ENCODE data around the gene ARIH2. TPM values are rescaled to one million over a fixed set of nuclear protein-coding genes. Genes with fewer than 3 reads are reported as not detected.
"Not testable (repeated sequence)": the region's sequence is repeated elsewhere in the genome, so short reads cannot be mapped to it uniquely, and the experiment has no call there.

ARIH2 gene
- total RNA-seq, 2 donors from 2014 or later: 70.9 to 125 TPM

DNA sequence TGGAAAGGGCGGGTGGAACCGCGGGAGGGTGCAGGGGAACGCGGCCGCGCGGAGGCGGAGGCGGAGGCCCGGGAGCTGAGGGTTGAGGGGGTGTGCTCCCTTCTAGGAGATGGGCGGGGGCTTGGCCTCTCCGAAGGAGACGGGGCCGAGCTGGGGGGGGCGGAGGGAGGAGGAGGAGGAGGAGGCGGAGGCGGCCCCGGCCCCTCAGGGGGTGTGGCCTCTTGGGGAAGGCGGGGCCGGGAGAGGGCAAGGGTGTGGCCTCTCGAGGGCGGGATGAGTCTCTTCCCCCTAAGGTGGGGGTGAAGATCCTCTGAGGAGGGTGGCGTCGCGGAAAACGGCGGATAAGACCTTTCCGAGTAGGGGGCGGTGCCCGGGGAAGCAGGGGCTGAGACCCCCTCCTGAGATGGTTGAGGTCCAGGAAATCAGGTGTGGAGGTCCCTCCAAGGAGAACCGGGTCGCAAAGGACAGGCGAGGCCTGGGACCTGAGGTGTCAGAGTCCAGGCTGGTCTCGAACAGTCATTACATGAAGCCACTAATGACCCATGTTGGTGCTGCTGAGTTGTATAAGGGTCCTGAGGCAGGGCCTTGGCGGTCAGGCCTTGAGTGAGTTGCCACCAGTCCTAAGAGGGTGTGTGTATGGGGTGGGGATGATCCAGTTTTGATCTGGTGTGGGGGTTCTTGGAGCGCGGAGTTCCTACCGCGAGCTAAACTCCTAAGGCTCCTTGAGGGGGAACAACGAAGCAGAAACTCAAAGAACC is 89.3 kb downstream of the ARIH2 start:
- H3K9me3 ChIP-seq: no peaks in the 10 kb centered on the region
- peaks cover 13% of the 10 kb centered on the region for H3K4me1 ChIP-seq (replicated peaks)
- WGBS: 12% methylated on average over 35 of the region's 41 CpGs
- H3K36me3 ChIP-seq: no peaks in the 10 kb centered on the region
- peak overlapping the region; percentile 93 to 97 for H3K27ac ChIP-seq
- DNase-seq (ENCODE audit: low spot score): peak; percentile 86
- intact Hi-C loops (cut with DNase I): loop anchor here (2.0 to 10.0 kb wide), 3 partner anchors 17 to 407 kb away; partner anchors contain the start of genes ARIH2, P4HTM, RHOA and TCTA
- H3K4me3 ChIP-seq: peak overlapping the region; percentile 55 to 67
- TF ChIP-seq, protein P1, sequence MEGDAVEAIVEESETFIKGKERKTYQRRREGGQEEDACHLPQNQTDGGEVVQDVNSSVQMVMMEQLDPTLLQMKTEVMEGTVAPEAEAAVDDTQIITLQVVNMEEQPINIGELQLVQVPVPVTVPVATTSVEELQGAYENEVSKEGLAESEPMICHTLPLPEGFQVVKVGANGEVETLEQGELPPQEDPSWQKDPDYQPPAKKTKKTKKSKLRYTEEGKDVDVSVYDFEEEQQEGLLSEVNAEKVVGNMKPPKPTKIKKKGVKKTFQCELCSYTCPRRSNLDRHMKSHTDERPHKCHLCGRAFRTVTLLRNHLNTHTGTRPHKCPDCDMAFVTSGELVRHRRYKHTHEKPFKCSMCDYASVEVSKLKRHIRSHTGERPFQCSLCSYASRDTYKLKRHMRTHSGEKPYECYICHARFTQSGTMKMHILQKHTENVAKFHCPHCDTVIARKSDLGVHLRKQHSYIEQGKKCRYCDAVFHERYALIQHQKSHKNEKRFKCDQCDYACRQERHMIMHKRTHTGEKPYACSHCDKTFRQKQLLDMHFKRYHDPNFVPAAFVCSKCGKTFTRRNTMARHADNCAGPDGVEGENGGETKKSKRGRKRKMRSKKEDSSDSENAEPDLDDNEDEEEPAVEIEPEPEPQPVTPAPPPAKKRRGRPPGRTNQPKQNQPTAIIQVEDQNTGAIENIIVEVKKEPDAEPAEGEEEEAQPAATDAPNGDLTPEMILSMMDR (IDR thresholded peaks at IDR 0.05): no peak
- no peak for TF ChIP-seq POLR2AphosphoS5 (IDR thresholded peaks at IDR 0.05)
- TF ChIP-seq POLR2A (IDR thresholded peaks at IDR 0.05): no peak
- H3K27me3 ChIP-seq (replicated peaks; ENCODE audit: insufficient read depth): no peaks in the 10 kb centered on the region

DNA sequence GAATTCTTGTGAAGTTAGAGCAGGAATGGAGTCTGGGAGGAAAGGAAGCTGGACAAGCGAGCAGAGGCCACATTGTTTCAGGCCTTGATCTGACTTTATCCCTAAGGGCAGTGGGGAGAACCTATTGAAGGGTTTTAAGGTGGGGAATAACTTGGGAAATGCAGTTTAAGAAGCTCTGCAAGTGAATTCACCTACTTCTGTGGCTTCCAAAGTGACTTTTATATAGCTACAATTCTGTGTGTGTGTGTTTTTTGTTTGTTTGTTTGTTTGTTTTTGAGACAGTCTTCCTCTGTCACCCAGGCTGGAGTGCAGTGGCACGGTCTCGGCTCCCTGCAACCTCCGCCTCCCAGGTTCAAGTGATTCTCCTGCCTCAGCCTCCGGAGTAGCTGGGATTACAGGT is 90.0 kb downstream of the ARIH2 start:
- not testable (repeated sequence) for DNase-seq (ENCODE audit: low spot score)
- H3K4me1 ChIP-seq (replicated peaks): peaks cover 13% of the 10 kb centered on the region
- intact Hi-C loops (cut with DNase I): loop anchor here (5.0 to 10.0 kb wide), 2 partner anchors 91 to 406 kb away; partner anchors contain the start of genes ARIH2, RHOA and TCTA

DNA sequence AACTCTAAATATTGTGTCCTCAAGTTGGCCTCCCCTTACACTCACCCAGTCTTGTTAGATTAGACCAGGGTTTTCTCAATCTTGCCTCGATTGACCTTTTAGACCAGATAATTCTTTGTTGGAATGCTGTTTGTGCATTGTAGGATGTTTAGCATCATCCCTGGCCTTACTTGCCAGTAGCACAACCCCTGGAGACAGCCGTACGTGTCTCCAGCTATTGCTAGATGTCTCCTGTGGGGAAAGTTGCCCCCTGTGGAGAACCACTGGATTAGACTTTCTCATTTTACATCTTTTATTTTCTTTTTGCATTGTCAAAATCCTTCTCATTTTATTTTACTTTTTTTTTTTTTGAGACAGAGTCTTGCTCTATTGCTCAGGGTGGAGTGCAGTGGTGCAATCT is 90.8 kb downstream of the ARIH2 start:
- WGBS: 64% methylated on average over 3 of the region's 3 CpGs
- intact Hi-C loops (cut with DNase I): loop anchor here (5.0 to 10.0 kb wide), 2 partner anchors 92 to 405 kb away; partner anchors contain the start of genes ARIH2, RHOA and TCTA

More for the DNA sequence above, 90.0 kb downstream of the ARIH2 start:
- not testable (repeated sequence) for H3K27me3 ChIP-seq (replicated peaks; ENCODE audit: insufficient read depth); H3K9me3 ChIP-seq; H3K36me3 ChIP-seq
- Histone ChIP-seq H3K4me3 (peak overlapping the region in 1 of 2 donors; percentile 67), H3K27ac (peak overlapping the region; percentile 93 to 97)
- WGBS: 68% methylated on average over 5 of the region's 5 CpGs

DNA sequence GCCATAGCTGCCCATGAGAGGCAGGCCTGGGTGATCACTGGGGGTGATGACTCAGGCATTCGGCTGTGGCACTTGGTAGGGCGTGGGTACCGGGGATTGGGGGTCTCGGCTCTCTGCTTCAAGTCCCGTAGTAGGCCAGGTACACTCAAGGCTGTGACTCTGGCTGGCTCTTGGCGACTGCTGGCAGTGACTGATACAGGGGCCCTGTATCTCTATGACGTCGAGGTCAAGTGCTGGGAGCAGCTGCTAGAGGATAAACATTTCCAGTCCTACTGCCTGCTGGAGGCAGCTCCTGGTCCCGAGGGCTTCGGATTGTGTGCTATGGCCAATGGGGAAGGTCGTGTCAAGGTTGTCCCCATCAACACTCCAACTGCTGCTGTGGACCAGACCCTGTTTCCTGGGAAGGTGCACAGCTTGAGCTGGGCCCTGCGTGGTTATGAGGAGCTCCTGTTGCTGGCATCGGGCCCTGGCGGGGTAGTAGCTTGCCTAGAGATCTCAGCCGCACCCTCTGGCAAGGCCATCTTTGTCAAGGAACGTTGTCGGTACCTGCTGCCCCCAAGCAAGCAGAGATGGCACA is 93.9 kb downstream of the ARIH2 start:
- Histone ChIP-seq H3K27ac (no peak overlapping the region), H3K4me3 (no peak overlapping the region), H3K9me3 (no peaks in the 10 kb centered on the region), H3K36me3 (peaks cover 12 to 16% of the 10 kb centered on the region in 2 donors), H3K4me1 (replicated peaks) (peaks cover 9% of the 10 kb centered on the region), H3K27me3 (replicated peaks; ENCODE audit: insufficient read depth) (no peaks in the 10 kb centered on the region)
- WGBS: 68% methylated on average over 15 of the region's 17 CpGs
- intact Hi-C loops (cut with DNase I): no loop called here
- TF ChIP-seq POLR2A (IDR thresholded peaks at IDR 0.05) (no peak), POLR2AphosphoS5 (IDR thresholded peaks at IDR 0.05) (no peak)
- TF ChIP-seq, protein P1 (IDR thresholded peaks at IDR 0.05): no peak
- no peak for DNase-seq (ENCODE audit: low spot score)

More for the DNA sequence above, 90.8 kb downstream of the ARIH2 start:
- Histone ChIP-seq H3K4me3 (no peak overlapping the region), H3K9me3 (no peaks in the 10 kb centered on the region), H3K27ac (no peak overlapping the region), H3K36me3 (peaks cover under 1 to 3% of the 10 kb centered on the region in 2 donors), H3K4me1 (replicated peaks) (peaks cover 13% of the 10 kb centered on the region), H3K27me3 (replicated peaks; ENCODE audit: insufficient read depth) (no peaks in the 10 kb centered on the region)
- DNase-seq (ENCODE audit: low spot score): no peak
- TF ChIP-seq POLR2A (IDR thresholded peaks at IDR 0.05): no peak
- TF ChIP-seq, protein P1 (IDR thresholded peaks at IDR 0.05): no peak
- no peak for TF ChIP-seq POLR2AphosphoS5 (IDR thresholded peaks at IDR 0.05)

DNA sequence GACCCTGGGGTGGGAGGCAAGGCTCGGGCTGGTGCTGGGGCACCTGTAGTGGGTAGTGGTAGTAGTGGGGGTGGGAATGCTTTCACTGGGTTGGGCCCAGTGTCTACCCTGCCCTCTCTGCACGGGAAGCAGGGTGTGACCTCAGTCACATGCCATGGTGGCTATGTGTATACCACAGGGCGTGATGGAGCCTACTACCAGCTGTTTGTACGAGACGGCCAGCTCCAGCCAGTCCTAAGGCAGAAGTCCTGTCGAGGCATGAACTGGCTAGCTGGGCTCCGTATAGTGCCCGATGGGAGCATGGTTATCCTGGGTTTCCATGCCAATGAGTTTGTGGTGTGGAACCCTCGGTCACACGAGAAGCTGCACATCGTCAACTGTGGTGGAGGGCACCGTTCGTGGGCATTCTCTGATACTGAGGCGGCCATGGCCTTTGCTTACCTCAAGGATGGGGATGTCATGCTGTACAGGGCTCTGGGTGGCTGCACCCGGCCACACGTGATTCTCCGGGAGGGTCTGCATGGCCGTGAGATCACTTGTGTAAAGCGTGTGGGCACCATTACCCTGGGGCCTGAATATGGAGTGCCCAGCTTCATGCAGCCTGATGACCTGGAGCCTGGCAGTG is 94.6 kb downstream of the ARIH2 start:
- H3K27me3 ChIP-seq (replicated peaks; ENCODE audit: insufficient read depth): no peaks in the 10 kb centered on the region
- WGBS: 73% methylated on average over 19 of the region's 19 CpGs
- H3K27ac ChIP-seq: no peak overlapping the region
- peaks cover 12 to 16% of the 10 kb centered on the region in 2 donors for H3K36me3 ChIP-seq
- intact Hi-C loops (cut with DNase I): no loop called here
- H3K9me3 ChIP-seq: no peaks in the 10 kb centered on the region
- H3K4me3 ChIP-seq: no peak overlapping the region
- H3K4me1 ChIP-seq (replicated peaks): peaks cover 7% of the 10 kb centered on the region
- no peak for DNase-seq (ENCODE audit: low spot score)
- TF ChIP-seq, protein P1 (IDR thresholded peaks at IDR 0.05): no peak
- TF ChIP-seq POLR2A (IDR thresholded peaks at IDR 0.05): no peak
- no peak for TF ChIP-seq POLR2AphosphoS5 (IDR thresholded peaks at IDR 0.05)
